ENCODE results near the gene ZNF483.
"Not testable (repeated sequence)": the region's sequence is repeated elsewhere in the genome, so short reads cannot be mapped to it uniquely, and the experiment has no call there.

Gene ZNF483

DNA sequence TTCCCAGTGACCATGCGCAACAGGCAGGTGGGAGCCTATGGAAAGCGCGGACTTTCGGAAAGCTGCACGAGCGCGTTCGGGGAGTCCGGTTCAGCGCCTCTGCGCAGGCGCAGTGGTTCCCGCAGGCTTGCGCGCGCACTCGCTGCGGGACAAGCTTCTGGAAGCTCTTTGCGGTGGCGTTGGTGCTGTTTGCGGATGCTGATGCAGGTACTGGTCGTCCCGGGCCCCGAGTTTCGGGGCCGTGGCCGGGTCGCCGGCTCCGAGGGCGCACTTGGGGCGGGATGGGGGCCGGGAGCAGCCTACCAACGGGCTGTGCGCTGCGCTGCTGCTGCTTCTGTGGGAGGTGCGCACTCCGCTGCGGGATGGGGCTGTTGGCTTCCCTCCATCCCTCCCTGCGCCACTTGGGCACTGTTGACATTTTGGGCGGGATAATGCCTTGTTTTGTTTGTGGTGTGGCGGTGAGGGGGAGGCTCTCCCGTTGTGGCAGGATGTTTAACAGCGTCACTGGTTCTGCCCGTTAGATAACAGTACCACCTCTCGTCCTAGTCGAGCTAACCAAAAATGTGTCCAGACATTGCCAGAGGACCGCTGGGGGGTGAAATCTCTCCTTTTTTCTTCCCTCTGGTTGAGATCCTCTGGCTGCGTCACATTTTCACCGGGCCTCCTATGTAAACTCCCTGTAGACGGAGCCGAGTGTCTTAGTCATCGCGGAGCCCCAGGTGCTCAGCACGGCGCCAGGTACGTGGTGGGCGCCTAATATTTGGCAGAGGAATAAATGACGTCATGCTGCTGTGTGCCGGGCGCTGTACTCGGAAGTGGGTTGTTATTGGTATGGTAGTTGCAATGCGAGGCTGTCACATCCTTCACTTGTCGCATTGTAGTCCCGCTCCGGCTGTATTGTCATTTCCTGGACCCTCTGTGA is at the start of gene ZNF483:
Gene ZNF483, plus strand, starts transcription at position 124 of the 922 bp plus-strand sequence. CDS start 2,217 bp downstream, outside the sequence.
- peak; percentile 92 for DNase-seq (ENCODE audit: low spot score)

DNA sequence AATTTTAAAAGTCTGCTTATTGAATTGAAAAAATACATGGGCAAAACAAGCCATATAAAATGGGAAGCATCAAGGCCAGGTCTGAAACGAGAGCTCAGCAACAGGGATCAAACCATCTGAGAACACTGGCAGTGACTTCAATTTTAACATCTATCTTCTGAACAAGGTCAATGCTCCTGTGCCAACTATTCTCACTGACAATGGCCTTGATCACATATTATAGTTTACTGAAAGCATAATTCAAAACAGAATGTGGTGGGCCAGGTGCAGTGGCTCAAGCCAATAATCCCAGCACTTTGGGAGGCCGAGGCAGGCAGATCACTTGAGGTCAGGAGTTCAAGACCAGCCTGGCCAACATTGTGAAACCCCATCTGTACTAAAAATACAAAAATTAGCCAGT is 49.8 kb upstream of the ZNF483 start:
- no peak for DNase-seq (ENCODE audit: low spot score)

- DNase-seq (ENCODE audit: low spot score): no peak
Observed at GRCh38 chr9:111477677-111478076, 47.3 kb upstream of the ZNF483 start.

DNA sequence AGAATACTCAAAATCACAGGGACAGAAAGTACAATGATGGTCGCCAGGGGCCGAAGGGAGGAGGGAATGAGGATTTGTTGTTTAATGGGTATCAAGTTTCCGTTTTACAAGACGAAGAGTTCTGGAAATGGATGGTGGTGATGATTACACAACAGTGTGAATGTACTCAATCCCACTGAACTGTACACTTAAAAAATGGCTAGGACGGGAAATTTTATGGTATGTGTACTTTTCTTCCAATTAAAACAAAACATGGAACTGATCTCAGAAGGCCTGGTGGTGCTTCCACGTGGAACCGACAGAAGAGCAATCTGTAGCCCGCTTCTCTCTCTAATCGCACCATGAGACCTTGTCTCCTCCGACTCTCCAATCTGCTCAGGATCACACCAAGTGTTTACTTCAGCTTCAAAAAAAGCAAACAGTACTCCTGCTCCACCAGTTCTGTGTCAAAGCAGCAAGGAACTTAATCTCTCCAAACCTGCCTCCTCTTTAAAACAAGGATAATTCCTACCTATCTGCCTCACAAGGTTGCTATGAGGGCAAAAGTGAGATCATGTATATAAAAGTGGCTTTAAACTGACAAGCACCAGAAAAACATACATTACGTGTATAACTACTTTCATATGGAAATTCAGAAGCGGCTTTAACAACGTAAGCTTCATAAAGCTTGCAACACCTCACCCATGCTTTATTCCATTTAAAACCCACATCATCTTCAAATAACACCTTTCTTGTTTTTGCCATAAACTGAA is 42.9 kb upstream of the ZNF483 start:
- DNase-seq (ENCODE audit: low spot score): peak; percentile 18

DNA sequence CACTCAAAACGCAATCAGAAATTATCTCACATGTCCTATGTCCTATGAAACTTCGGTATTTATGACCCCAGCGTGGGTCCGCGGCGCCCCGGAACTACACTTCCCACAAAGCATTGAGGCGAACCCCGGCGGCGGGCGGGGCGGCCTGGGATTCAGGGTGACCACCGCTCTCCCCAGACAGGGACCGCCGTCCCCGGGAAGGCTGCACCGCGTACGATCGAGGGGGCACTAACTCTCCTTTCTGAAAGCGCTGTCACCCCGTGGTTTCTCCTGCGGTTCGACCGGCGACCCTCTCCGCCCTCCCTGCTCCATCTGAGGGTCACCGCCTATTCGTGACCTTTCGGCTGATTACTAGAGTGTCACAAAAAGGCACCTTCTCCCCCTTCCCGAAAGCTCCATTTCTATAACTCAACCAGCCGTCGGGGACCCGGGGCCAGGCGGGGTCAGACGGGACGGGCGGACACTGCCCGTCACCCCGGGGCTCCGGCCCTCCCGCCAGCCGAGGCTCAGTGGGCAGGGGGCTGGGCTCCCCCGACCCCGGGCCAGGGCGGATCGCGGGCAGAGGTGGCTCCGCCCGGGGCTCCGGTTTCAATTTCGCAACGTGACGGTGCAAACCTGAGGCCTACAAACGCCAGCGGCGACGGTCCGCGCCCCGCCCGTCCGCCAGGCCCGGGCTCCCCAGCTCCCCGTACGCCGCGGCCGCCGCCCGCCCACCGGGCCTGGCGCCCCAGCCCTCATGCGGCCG is 42.1 kb upstream of the ZNF483 start:
- peak; percentile 69 for DNase-seq (ENCODE audit: low spot score)

- no peak for DNase-seq (ENCODE audit: low spot score)
Observed at GRCh38 chr9:111483439-111483857, 41.5 kb upstream of the ZNF483 start.

DNA sequence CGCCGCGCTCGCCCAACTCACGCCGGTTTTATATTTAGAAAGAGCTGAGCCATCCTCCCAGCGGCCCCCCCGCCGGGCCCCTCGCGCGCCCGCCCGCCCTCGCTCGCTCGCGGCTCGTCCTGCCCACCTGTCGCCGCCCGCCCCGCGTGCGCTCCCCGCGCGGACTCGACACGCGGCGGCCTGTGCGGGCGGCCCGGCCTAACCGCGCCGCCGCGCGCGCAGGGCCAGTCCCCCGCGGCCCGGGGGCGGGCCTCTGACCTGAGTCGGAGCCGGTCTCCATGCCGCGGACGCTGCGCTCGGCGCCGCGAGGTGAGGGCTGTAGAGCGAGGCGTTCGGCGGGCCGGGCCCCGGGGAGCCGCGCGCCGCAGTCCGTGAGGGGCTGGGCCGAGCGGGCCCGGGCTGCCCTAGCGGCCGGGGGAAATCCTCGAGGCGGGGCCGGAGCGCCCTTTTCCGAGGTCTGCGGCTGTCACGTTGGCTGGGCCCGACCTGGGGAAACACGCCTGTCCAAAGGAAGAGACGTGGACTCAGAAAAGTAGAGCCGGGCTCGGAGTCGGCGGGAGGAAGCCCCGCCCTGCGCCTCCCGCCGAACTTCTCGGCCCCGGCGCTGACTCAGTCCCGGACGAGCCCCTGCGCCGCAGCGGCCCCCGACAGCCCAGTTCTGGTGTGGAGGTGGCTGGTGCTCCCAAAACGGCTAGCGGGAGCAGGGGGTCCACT is 41.0 kb upstream of the ZNF483 start, which contains the start of gene ECPAS:
Gene ECPAS, minus strand, starts transcription at position 526 of the 714 bp plus-strand sequence. CDS start 11,465 bp downstream, outside the sequence.
- DNase-seq (ENCODE audit: low spot score): peak; percentile 63

DNA sequence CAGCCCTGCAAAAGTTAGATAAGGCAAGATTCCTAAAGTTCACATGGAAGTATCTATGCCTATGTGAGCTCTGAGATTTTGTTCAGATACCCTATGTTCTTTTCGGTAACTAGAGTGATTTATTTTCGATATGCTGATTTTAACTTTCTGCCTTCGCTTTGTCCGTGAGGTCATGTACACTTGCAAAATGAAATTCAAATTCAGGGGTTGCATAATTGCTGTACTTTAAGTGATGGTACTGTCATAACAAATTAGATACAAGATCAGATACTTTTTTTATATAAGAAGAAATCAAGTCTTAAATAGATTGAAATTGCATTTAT is 40.4 kb upstream of the ZNF483 start:
- DNase-seq (ENCODE audit: low spot score): no peak

GRCh38 chr9:111497196-111497595 is 27.8 kb upstream of the ZNF483 start:
- not testable (repeated sequence) for DNase-seq (ENCODE audit: low spot score)

GRCh38 chr9:111501005-111501562 is 23.9 kb upstream of the ZNF483 start:
- no peak for DNase-seq (ENCODE audit: low spot score)

- DNase-seq (ENCODE audit: low spot score): no peak
Observed at GRCh38 chr9:111501648-111502047, 23.3 kb upstream of the ZNF483 start.

DNA sequence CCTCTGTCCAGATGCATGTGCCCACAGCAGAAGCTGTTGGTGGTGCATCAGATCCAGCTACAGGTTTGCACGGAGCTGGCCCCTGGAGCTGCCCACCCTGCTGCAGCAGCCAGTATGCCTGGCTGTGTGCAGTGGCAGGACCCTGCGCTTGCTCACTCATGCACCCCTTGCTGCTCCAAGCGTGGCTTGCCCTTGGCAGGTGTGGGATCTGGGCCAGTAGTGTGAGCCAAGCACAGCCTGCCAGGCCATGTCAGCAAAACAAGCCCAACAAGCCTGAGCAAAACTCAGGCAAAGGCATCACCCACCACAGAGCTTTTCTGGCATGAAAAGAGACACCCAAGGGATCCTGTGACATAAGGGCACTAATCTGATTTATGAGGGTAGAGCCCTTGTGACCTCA is 22.5 kb upstream of the ZNF483 start:
- DNase-seq (ENCODE audit: low spot score): no peak

DNA sequence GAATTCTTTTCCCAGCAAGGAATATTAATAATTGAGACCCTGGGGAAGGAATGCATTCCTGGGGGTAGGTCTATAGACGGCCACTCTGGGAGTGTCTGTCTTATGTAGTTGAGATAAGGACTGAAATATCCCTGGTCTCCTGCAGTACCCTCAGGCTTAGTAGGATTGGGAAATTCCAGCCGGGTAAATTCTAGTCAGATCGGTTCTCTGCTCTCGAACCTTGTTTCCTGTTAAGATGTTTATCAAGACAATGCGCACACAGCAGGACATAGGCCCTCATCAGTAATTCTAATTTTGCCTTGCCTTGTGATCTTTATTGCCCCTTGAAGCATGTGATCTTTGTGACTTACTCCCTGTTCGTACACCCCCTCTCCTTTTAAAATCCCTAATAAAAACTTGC is 13.4 kb upstream of the ZNF483 start:
- not testable (repeated sequence) for DNase-seq (ENCODE audit: low spot score)

DNA sequence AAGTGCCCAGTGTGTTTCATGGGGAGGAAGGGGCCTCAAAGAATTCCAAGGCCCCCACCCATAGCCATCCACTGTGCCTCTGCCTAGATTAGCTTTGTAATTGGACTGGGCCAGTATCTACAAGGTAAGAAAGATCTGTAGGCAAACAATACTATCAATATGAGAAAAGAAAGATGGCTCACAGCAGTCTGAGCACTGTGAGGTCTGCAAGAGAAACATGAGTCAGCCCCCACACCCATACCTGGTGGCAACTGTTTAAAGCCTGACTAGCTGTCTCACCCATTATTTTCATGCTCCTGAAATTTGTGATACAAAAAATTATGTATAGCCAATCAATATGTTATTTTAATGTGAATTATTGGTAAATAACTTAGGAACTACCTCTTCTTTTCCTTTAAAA is 10.0 kb upstream of the ZNF483 start:
- no peak for DNase-seq (ENCODE audit: low spot score)

GRCh38 chr9:111516061-111516465 is 8.9 kb upstream of the ZNF483 start:
- DNase-seq (ENCODE audit: low spot score): no peak

DNA sequence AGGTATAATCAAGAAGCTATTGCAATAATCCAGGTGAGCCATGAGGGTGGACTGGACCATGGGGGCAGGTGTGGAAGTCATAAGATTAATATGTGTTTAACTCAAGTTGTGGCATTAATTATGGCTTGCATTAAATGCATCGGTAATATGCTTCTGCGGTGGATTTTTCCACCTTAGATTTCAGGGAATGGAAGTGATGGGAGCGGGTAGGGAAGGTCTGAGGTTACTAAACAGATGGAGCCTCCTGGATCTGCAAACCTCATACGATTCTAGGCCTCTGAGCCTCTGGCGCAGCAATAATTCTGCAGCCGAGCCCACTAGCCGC is 286 bp upstream of the ZNF483 start:
- DNase-seq (ENCODE audit: low spot score): no peak

DNA sequence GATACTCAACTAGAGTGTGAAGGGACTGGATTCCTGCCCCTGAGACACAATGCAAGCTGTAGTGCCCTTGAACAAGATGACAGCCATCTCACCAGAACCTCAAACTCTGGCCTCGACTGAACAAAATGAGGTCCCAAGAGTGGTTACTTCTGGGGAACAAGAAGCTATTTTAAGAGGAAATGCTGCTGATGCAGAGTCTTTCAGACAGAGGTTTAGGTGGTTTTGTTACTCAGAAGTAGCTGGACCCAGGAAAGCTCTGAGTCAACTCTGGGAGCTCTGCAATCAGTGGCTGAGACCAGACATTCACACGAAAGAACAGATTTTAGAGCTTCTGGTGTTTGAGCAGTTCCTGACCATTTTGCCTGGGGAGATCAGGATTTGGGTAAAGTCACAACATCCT is 2.4 kb downstream of the ZNF483 start:
- DNase-seq (ENCODE audit: low spot score): no peak

DNA sequence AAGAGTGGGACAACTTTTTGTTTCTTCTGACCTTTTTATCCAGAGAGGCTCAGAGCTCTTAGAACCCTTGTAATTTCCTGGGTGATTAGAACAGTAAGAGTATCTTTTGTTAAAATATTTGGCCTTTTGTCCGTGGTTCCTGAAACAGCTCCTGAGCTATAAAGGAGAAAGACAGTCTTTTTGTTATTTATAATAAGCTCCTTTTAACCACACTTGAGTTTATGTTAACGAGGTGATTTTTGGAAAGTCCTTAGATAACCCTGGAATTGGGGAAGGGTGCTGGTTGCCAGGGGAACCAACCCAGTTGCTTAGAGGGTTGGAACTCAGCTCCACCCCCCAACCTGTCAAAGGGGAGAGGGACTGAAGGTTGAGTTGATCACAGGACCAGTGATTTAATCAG is 4.8 kb downstream of the ZNF483 start:
- DNase-seq (ENCODE audit: low spot score): no peak

GRCh38 chr9:111531716-111532115 is 6.7 kb downstream of the ZNF483 start:
- DNase-seq (ENCODE audit: low spot score): no peak

DNA sequence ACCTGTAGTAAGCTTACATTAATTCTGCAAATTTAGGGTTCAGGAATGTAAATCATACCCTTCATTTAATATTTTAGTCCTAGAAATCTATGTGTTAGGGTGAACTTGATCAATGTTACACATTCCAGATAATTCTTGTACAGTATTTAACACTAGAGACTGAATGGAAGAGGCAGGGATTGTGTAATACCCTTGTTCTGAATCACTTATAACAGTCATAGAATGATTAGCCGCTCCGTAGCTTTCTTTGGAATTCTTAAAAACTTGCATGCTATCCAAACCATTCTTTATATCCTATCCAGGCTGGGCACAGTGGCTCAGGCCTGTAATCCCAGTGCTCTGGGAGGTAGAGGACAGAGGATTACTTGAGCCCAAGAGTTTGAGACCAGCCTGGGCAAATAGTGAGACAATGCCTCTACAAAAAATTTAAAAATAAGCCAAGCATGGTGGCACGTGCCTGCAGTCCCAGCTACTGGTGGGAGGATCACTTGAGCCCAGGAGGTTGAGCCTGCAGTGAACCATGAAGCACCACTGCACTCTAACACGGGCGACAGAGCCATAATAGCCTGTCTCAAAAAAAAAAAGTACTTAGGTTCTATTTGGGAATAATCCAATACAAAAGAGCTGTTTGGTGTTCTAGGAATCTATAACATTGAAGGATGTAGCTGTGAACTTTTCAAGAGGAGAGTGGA is 8.3 kb downstream of the ZNF483 start:
- DNase-seq (ENCODE audit: low spot score): no peak

All from cerebellar cortex (tissue), 1 donor.